Chondrocyte (in vitro differentiated cells): ENCODE data around the gene USF3. TPM values are rescaled to one million over a fixed set of nuclear protein-coding genes. Genes with fewer than 3 reads are reported as not detected.

Source experiments
- DNase-seq: peaks from one replicate; pipeline ENCODE4 v3.0.0; 2021; ENCODE audit warnings: mixed read lengths, low spot score
- H3K27ac Mint-ChIP-seq: one replicate; pipeline ENCODE4 v1.8.0; 2021; ENCODE audit warnings: mild to moderate bottlenecking, moderate library complexity, mixed read lengths; ENCODE audit not compliant: unreplicated experiment
- H3K27me3 Mint-ChIP-seq: 2 replicates; pipeline ENCODE4 v1.8.0; 2021; ENCODE audit warnings: low read depth, mixed read lengths
- H3K36me3 Mint-ChIP-seq: 2 replicates; pipeline ENCODE4 v1.8.0; 2021; ENCODE audit warnings: low read depth, mixed read lengths
- H3K4me1 Mint-ChIP-seq: 2 replicates; pipeline ENCODE4 v1.8.0; 2021; ENCODE audit warnings: low read depth, mild to moderate bottlenecking, mixed read lengths
- H3K4me3 Mint-ChIP-seq: one replicate; pipeline ENCODE4 v1.8.0; 2021; ENCODE audit warnings: mild to moderate bottlenecking, moderate library complexity, mixed read lengths; ENCODE audit not compliant: unreplicated experiment
- H3K9me3 Mint-ChIP-seq: 2 replicates; pipeline ENCODE4 v1.8.0; 2021; ENCODE audit warnings: low read depth, mixed read lengths
- CTCF ChIP-seq: fragments of 200-600 bp; sonication (generic); IDR thresholded peaks from 2 replicates; pipeline ENCODE4 v1.5.0; 2021; ENCODE audit warnings: antibody characterized with exemption, mild to moderate bottlenecking, moderate library complexity
- long read RNA-seq: library from polyadenylated mRNA; stranded (forward); transcript quantifications from one replicate; pipeline ENCODE4 v2.0.0, GENCODE V29; 2021
- total RNA-seq: library from RNA; stranded (reverse); gene quantifications from 3 replicates; pipeline ENCODE4 v1.2.1, GENCODE V29; 2021

Gene USF3, protein sequence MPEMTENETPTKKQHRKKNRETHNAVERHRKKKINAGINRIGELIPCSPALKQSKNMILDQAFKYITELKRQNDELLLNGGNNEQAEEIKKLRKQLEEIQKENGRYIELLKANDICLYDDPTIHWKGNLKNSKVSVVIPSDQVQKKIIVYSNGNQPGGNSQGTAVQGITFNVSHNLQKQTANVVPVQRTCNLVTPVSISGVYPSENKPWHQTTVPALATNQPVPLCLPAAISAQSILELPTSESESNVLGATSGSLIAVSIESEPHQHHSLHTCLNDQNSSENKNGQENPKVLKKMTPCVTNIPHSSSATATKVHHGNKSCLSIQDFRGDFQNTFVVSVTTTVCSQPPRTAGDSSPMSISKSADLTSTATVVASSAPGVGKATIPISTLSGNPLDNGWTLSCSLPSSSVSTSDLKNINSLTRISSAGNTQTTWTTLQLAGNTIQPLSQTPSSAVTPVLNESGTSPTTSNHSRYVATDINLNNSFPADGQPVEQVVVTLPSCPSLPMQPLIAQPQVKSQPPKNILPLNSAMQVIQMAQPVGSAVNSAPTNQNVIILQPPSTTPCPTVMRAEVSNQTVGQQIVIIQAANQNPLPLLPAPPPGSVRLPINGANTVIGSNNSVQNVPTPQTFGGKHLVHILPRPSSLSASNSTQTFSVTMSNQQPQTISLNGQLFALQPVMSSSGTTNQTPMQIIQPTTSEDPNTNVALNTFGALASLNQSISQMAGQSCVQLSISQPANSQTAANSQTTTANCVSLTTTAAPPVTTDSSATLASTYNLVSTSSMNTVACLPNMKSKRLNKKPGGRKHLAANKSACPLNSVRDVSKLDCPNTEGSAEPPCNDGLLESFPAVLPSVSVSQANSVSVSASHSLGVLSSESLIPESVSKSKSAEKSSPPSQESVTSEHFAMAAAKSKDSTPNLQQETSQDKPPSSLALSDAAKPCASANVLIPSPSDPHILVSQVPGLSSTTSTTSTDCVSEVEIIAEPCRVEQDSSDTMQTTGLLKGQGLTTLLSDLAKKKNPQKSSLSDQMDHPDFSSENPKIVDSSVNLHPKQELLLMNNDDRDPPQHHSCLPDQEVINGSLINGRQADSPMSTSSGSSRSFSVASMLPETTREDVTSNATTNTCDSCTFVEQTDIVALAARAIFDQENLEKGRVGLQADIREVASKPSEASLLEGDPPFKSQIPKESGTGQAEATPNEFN (N-terminal part only)
- 8.6 to 12.5 TPM (median 9.0 TPM) in 3 replicates for total RNA-seq
- long read RNA-seq = 0 reads

DNA sequence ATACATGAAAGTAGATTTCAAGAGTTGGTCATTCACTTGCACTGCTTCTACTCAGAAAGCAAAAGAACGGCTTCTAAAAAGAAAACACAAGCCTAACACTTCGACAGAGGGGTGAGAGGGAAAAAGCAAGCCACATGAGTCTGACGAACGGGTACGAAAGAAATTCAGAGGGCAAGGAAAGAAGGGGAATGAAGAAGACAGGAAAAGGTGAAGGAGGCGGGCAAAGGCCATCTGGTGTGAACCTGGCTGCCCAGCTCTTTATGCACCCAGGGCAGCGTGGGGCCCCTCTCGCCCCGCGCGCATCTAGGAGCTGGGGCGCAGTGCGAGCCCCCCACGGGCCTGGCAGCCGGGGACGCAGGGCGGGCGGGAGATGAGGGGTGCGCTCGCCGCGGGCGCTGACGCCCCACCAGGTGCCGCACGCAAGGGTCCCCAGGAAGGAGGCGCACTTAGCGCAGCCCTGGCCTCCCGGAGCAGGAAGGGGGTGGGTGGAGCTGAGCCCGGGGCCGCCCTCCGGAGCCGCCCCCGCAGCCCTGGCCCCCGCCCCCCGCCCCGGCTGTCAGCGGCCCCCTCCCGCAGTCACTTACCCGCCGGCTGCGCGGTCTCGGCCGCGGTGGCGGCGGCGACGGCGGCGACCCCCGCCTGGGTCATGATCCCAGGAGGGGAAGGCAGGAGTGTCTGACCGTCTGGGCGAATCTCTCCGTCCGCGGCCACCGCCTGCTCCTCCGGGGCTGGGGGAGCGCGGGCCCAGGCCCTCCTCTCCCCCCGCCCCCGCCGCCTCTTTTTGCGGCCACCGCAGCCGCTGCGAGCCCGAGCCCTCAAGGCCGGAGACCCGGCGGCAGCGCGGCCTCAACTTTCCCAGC lies at the start of gene USF3:
Gene USF3 (minus strand): TSS at position 857 of the 860 bp plus-strand sequence. CDS start 21,764 bp downstream, outside the sequence.
- Mint-ChIP-seq H3K9me3 (no peaks in the 10 kb centered on the region), H3K27me3 (no peaks in the 10 kb centered on the region), H3K36me3 (peaks cover 1% of the 10 kb centered on the region), H3K4me3 (peak within 1 kb of the TSS; percentile 88), H3K27ac (peak within 1 kb of the TSS; percentile 97), H3K4me1 (peaks cover 25% of the 10 kb centered on the region)
- TF ChIP-seq CTCF = no peak
- no peak for DNase-seq

GRCh38 chr3:113745756-113746547 lies 49.5 kb upstream of the USF3 start, which contains the start of gene NAA50:
Gene NAA50 (minus strand): TSS chr3:113746249. CDS start chr3:113745949, 300 bp downstream.
- Mint-ChIP-seq H3K4me3 (peak within 1 kb of the TSS; percentile 99), H3K27ac (peak within 1 kb of the TSS; percentile 100), H3K9me3 (no peaks in the 10 kb centered on the region), H3K27me3 (no peaks in the 10 kb centered on the region), H3K36me3 (no peaks in the 10 kb centered on the region), H3K4me1 (peaks cover 59% of the 10 kb centered on the region)
- TF ChIP-seq CTCF = no peak
- no peak for DNase-seq

DNA sequence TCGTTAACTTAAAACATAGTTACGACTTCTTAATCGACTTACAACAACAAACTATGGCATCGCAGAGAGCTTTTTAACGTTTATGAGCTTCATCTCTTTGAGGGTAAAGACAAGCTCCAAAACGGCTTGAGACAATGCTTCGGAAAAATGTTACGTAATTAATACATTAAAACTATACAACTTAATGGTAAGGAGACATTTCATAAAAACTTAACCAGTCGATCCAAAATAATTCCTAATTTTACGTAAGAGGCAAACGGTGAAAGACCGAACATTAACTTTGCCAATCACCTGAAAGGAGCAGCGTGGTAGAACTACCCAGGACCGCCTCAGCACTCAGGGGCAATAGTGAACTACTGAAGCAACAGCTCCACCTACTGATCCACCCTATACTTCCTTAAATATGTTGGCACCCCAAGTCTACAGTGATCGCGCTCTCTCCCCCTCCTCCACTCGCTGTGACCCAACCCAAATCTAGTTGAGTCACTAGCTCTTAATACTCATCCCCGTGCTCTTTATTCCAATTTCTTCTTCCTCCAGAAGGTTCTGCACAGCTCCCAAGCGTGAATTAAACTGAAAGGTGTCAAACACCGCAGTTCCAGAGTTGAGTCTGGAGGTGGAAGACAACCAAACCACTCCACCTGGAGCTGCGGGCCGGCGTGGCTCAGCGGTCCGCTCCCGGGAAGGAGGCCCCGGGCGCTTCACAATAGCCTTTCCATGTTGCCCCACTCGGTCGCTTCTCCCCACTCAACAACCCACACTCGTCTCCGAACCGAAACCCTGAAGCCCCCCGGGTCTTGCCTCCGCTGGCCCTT lies 48.7 kb upstream of the USF3 start:
- peak; percentile 85 for TF ChIP-seq CTCF
- no peak for DNase-seq
- Mint-ChIP-seq H3K27me3 (no peaks in the 10 kb centered on the region), H3K27ac (peak overlapping the region; percentile 100), H3K9me3 (no peaks in the 10 kb centered on the region), H3K4me1 (peaks cover 61% of the 10 kb centered on the region), H3K4me3 (peak overlapping the region; percentile 99), H3K36me3 (no peaks in the 10 kb centered on the region)

DNA sequence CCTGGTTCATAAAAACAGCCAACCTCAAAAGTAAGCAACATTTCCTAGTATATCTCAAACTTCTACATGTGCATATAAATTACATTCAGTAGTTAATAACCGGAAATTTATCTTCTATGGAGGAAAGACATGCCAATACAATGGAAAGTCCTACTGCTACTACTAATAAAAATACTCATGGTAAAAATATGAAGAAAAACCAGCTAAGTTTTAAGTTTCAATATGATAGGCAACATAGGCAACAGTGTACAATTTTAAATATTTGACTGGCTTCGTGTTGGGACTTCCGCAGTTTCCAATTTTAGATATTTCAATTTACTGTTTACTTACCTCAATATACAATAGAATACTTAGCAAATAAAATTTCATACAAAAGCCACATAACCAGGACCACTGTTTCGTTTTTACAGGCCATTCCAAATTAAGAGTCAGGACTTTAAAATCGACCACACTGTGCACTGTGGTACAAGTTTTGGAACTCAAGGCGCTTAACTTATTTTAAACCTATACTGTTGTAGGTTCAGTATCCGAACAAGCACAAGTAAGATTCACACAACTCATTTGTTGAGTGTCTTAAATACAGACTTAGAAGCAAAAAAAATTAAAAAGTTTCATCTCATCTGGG lies 46.7 kb upstream of the USF3 start:
- H3K4me3 Mint-ChIP-seq = peak overlapping the region; percentile 9
- no peaks in the 10 kb centered on the region for H3K27me3 Mint-ChIP-seq
- H3K4me1 Mint-ChIP-seq = peaks cover 52% of the 10 kb centered on the region
- TF ChIP-seq CTCF = no peak
- H3K36me3 Mint-ChIP-seq = no peaks in the 10 kb centered on the region
- no peaks in the 10 kb centered on the region for H3K9me3 Mint-ChIP-seq
- DNase-seq = no peak
- H3K27ac Mint-ChIP-seq = peak overlapping the region; percentile 5
